NCI-H748 (cell line): ENCODE measurements around the gene BCAS1.

Source experiments
- DNase-seq: peaks from one replicate; lab custom pipeline; 2025; ENCODE audit not compliant: unreplicated experiment; lab: John Stamatoyannopoulos, UW

Gene BCAS1

GRCh38 chr20:53964501-53965253 lies 105.7 kb downstream of the BCAS1 start:
- no peak for DNase-seq

GRCh38 chr20:53964067-53964466 lies 106.3 kb downstream of the BCAS1 start:
- no peak for DNase-seq

- DNase-seq, result no peak
Observed at GRCh38 chr20:53963635-53964034, 106.8 kb downstream of the BCAS1 start.

- DNase-seq, result no peak
Observed at GRCh38 chr20:53962388-53962787, 108.0 kb downstream of the BCAS1 start.

GRCh38 chr20:53961527-53961926 lies 108.9 kb downstream of the BCAS1 start:
- no peak for DNase-seq

GRCh38 chr20:53960579-53961272 lies 109.7 kb downstream of the BCAS1 start:
- no peak for DNase-seq

GRCh38 chr20:53959911-53960578 lies 110.3 kb downstream of the BCAS1 start:
- DNase-seq, result no peak

GRCh38 chr20:53958260-53958659 lies 112.1 kb downstream of the BCAS1 start:
- DNase-seq, result no peak

- no peak for DNase-seq
Observed at GRCh38 chr20:53957451-53958172, 112.8 kb downstream of the BCAS1 start.

GRCh38 chr20:53956013-53956715 lies 114.2 kb downstream of the BCAS1 start:
- no peak for DNase-seq

GRCh38 chr20:53954723-53955658 lies 115.4 kb downstream of the BCAS1 start:
- no peak for DNase-seq

- DNase-seq, result no peak
Observed at GRCh38 chr20:53952528-53953096, 117.8 kb downstream of the BCAS1 start.

- DNase-seq, result no peak
Observed at GRCh38 chr20:53950578-53950977, 119.8 kb downstream of the BCAS1 start.

- no peak for DNase-seq
Observed at GRCh38 chr20:53950031-53950430, 120.4 kb downstream of the BCAS1 start.

- no peak for DNase-seq
Observed at GRCh38 chr20:53949319-53949839, 121.0 kb downstream of the BCAS1 start.

GRCh38 chr20:53948383-53949318 lies 121.7 kb downstream of the BCAS1 start:
- DNase-seq, result no peak

- no peak for DNase-seq
Observed at GRCh38 chr20:53947501-53948195, 122.7 kb downstream of the BCAS1 start.
